GM21619 (cell line): Measurements from ENCODE around the gene PGPEP1.
"Not testable (repeated sequence)": the region's sequence is repeated elsewhere in the genome, so short reads cannot be mapped to it uniquely, and the experiment has no call there.

Experiments used
- ATAC-seq: cut with Tn5 transposase; IDR thresholded peaks from one replicate; pipeline ENCODE4 v1.9.1; 2021; ENCODE audit not compliant: unreplicated experiment

Gene PGPEP1

DNA sequence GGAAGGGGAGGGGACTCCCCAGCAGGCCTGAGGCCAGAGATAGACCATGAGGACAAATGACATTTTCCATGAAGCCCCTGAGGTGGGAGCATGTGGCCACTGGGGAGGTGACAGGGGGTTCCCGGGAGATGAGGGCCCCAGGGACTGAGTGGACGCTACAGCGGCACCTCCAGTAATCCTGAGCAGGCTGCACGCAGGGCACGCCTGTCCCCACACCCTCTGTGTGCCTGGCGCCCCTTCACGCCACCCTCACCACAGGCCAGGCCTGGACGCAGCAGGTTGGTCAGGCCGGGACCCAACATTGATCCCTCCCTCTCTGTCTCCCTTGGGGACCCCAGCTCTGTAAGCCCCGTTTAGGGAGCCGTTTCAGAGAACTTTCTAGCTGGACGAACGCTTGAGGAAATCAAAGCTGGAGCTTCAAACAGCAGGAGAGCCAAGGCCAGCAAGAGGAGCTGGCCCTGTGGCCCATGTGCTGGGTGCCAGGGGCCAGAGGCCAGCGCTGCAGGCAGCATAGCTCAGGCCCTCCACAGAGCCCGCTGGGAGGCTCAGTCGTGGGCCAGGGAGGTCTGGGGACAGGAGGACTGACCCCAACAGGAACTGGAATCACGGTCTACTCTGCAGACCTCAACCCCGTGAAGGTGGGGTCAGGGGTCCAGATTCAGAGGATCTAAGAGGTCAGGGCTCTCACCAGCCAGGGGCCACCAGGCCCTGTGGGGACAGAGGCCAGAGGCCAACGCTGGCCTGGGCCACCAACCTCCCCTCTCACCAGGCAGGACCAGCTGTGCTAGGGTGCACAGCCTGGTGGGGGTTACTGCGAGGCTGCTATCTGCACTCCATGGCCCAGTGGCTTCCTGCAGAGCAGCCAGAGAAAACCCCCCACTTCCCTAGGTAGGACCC, 32.1 kb upstream of the PGPEP1 start:
- no peak for ATAC-seq

DNA sequence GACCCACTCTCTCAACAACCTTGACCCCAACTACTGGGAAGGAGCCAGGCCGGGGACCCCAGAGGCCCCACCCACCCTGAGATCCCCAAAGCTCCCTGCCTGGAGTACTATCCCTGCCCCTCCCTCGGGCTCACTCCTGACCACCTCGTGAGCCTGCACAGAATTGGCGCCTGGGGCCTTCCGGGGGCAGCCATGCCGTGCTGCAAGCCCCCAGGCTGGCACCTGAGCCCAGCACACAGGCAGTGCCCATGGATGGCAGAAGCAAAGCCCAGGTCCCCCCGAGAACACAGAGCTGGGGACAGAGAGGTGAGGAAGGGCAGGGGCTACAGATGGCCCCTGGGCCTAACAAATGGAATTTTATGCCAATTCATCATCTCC, 31.5 kb upstream of the PGPEP1 start:
- ATAC-seq = no peak

- no peak for ATAC-seq
These were observed 30.8 kb upstream of the PGPEP1 start for GRCh38 chr19:18309525-18310064.

- no peak for ATAC-seq
These were observed 30.1 kb upstream of the PGPEP1 start for GRCh38 chr19:18310118-18310909.

DNA sequence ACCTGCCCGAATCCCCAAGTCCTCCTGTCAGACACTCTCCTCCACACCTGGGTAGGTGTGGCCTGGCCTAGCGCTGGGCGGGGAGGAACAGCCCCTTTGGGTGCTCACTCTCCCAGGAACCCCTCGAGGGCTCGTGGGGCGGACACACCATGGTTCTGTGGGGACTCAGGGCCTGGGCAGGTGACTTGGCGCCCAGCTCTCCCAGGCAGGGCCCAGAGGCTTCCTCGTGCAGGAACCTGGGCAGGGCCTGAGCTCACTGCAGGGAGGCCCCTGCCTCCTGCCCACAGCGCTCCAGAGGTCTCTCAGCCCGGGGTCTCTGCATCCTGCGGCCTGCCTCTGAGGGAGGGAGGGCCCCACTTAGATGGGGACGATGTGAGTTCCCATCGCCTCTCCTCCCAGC, 29.4 kb upstream of the PGPEP1 start:
- ATAC-seq = no peak

DNA sequence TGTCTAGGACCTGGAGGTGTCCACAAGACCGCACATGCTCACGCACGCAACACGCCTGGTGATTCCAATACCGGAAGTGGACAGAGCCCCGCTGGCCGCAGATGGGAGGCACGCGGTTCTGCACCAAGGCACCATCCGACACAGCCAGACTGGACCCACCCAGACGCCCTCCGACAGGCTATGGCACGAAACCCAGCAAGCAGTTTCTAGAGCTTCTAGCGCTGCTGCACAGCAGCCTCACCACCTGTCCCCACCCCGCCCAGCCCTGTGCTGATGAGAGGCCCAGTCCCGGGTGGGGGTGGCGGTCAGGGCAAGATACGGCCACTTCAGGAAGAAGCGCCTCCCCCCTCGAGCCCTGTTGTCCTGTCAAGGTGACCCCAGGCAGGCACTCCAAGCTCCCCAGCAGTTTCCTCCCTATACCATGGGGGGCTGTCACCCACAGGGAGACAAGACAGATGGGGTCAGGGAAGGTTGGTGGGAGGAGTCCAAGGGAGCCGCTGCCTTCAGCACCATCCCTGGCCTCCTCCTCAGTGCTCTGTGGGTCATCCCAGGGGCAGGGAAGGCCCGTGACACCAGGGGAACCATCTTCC, 28.8 kb upstream of the PGPEP1 start:
- ATAC-seq = no peak

DNA sequence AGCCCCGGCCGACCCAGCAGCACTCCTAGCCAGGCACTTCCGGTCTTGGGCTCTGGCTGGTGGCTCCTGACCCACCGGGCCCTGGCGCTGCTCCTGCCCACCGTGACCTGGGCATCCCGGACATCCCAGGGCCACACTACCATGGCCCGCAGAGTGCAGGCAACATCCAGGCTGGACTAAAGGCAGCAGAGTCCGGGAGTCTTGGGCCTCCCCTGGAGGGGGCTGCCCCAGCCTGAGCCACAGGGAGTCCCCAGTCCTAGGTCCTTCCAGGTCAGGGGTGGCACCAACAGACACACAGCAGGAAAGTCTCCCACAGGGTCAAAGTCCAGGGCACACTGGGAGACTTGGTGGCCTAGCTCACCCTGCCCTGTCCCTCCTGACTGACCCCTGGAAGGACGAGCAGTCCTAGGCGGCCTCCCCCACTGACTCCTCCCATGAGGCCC, 28.3 kb upstream of the PGPEP1 start:
- ATAC-seq = no peak

- ATAC-seq = no peak
These were observed 27.0 kb upstream of the PGPEP1 start for GRCh38 chr19:18313398-18313797.

DNA sequence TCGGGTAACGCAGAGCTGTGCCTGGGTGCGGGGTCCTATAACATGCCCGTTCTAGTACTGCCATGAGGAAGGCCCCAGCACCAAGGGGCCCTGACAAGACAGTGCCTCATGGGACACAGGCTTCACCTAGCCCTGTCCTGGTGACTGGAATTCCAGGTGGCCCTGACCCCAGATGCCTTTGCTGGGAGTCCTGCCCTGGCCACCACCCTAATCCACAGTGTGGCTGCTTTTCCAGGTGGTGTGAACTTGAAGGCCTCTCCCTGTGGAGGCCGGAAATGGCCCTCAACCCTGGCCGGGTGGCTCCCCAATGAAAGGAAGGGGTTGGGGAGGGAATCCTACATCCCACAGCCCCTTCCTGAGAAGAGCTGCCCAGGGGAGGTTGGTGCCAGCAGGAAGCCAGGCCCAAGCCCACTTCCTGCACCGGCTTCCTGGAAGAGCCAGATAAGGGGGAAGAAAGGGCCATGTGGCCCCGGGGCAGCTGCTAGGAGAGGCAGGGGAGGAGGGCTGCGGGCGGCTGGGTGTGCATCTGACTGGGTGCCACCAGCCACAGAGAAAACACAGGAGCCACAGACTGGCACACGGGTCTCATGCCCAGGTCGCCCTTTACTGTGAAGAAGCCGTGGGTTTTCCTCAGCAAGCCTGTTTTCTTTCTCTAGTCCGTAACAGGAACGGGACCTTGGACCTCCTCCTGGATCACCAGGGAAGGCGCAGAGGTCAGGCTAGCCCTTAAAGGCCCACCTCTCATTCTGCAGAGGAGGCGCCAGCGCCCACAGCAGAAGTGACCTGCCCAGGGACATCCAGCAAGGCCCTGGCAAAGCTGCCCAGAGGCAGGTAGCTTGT, 22.2 kb upstream of the PGPEP1 start:
- no peak for ATAC-seq

DNA sequence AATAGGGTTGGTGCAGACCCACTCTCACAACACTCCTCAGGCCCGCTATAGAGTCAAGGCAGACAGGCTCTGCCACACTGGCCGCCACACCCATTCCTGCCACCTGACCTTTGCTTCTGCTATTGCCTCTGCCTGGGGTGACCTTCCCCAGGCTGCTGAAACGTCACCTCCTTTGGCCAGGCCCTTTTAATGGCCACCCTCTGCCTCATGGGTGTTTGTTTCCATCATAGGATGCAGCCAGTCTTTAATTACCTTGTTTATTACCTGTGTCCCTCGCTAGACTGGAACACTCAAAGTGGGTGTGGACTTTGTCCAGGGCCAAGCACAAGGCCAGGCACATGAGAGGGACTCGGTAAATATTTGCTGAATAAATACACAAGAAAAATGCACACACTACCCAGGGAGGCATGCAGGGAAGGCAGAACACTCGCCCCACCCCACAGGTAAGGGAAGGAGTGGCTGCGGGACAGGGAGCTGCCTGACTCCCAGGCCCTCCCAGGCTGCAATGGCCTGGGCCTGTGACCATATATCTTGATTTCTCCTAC, 20.7 kb upstream of the PGPEP1 start:
- ATAC-seq = no peak

DNA sequence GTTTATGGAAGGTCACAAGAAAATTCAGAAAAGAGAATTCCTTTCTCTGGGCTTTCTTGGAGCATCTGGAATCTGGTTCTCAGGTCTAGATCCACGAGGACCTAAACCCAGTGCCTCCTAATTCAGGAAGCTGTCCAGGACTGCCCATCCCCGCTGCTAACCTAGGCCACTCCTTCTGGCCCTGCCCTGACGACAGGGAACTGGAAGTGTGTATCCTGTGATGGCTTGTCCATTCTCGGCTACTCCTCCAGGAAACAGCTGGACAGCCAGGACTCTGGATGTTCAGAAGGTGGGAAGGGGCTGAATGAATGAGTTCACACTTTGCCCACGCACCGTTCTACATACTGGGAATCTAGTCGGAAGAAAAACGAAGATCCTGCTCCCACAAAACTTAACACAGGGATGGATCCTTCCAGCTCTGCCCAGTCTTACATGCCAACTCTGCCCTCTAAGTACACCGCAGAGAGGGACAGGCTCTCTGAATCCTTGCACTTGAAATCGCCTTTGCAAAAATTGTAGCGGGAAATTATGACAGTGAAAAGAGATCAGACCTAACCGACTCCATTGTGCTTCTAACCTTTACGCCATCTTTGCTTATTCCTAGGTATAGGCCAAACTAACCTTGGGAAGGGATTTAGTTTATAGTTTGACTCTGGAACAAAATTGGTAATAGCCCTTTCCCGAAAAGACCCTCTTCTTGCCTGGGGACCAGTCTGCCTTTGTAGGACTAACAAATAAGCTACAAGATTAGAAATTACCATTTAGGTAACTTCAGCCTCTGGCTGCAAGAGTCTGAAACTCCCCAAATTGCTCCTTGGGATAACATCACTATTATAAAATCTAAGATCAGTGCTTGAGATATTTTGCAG, 19.3 kb upstream of the PGPEP1 start:
- no peak for ATAC-seq

GRCh38 chr19:18321734-18322102, 18.7 kb upstream of the PGPEP1 start:
- no peak for ATAC-seq

GRCh38 chr19:18322318-18322758, 18.1 kb upstream of the PGPEP1 start:
- no peak for ATAC-seq

GRCh38 chr19:18322759-18323460, 17.5 kb upstream of the PGPEP1 start, which contains the start of gene LSM4:
Gene LSM4, minus strand, starts transcription at chr19:18323076. Its CDS starts 56 bp downstream, at chr19:18323020.
- ATAC-seq = peak; percentile 87

- not testable (repeated sequence) for ATAC-seq
These were observed 16.0 kb upstream of the PGPEP1 start for GRCh38 chr19:18324373-18324731.

DNA sequence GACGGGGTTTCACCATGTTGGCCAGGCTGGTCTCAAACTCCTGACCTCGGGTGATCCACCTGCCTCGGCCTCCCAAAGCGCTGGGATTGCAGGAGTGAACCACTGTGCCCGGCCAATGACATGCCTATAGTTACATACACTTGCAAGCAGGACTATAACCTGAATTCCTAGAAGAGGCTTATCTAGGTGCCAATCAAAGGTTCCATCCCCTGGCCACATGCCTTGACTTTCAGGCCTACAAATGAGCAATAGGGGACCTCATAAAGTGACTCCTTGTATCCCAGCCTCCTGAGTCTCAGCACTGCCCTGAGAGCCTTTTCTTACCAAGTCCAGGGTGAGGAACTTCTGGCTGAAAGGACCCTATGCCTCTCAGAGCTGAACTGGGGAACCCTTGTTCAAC, 13.6 kb upstream of the PGPEP1 start:
- no peak for ATAC-seq

DNA sequence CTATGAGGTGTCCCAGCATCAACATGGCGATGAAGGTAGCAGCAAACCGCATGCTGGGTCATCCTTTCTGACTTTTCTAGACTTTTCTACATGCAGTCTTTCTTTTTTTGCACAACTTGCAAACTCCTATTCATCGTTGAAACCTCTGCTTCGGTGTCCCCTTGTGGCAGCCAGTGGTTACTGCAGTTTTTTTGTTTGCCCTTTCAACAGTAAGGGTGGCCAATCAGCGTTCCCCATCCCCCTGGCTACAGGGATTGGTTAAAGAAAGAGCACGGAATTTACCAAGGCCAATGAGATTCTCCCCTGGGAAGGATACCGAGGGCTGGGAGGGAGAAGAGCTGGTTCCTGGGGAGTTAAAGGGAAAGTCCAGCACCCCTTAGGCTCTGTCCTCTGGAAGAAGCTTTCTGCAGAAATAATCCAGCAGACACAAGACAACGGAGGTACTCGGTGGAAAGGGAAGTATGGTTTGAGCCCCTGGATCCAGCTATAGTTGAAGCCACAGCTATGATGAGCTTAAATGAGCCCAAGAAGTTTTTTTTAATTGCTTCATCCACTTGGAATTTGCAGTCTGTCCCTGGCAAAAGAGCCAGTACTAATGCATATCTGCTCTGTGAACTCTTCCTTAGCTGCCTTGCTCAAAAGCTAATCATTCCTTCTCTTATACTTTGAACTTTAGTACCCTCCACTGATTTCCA, 11.9 kb upstream of the PGPEP1 start:
- peak; percentile 88 for ATAC-seq

- ATAC-seq = no peak
These were observed 11.4 kb upstream of the PGPEP1 start for GRCh38 chr19:18329035-18329376.
